H1 (cell line): ENCODE measurements around the gene MRPS34. TPM values are rescaled to one million over a fixed set of nuclear protein-coding genes. Genes with fewer than 3 reads are reported as not detected.

Experiments used
- CTCF ChIA-PET: fragments of 300-600 bp; sonication (Branson Sonifier 250); formaldehyde crosslinking; loops from one replicate; lab custom pipeline; 2021; ENCODE audit not compliant: partially characterized antibody; lab: Charles Lee
- POLR2A ChIA-PET: fragments of 300-600 bp; sonication (Branson Sonifier 250); formaldehyde crosslinking; loops from one replicate; lab custom pipeline; 2021; ENCODE audit warnings: inconsistent platforms; ENCODE audit not compliant: partially characterized antibody; lab: Charles Lee
- DNase-seq, 2 experiments: peaks; one replicate each; pipeline versions ENCODE4 v3.0.0 to v3.0.0-alpha.2; 2010 to 2022; ENCODE audit warnings: low spot score in 2 of 2, low read depth in 1 of 2, mixed read lengths in 1 of 2
- FAIRE-seq: peaks from 2 replicates; lab custom pipeline; 2011; peaks lifted over from hg19 to GRCh38; lab: Jason Lieb, UNC
- H2AFZ ChIP-seq: 2 replicates; pipeline ENCODE4 v1.8.1; 2012; ENCODE audit warnings: low read length, inconsistent platforms
- H2AK5ac ChIP-seq: 2 replicates; pipeline ENCODE4 v1.6.1; 2013; ENCODE audit warnings: low read depth, low read length
- H2BK120ac ChIP-seq: replicated peaks from 2 replicates; pipeline ENCODE3; 2013; ENCODE audit warnings: low read depth, low read length, inconsistent platforms
- H2BK12ac ChIP-seq: 2 replicates; pipeline ENCODE4 v1.6.1; 2013; ENCODE audit warnings: low read depth, low read length
- H2BK15ac ChIP-seq: 2 replicates; pipeline ENCODE4 v1.6.1; 2013; ENCODE audit warnings: low read length
- H2BK20ac ChIP-seq: 2 replicates; pipeline ENCODE4 v1.6.1; 2013; ENCODE audit warnings: low read length
- H2BK5ac ChIP-seq: 2 replicates; pipeline ENCODE4 v1.6.1; 2013; ENCODE audit warnings: low read depth, low read length
- H3K14ac ChIP-seq: 2 replicates; pipeline ENCODE4 v1.6.1; 2013; ENCODE audit warnings: inconsistent platforms; ENCODE audit not compliant: insufficient read length
- H3K18ac ChIP-seq: 2 replicates; pipeline ENCODE4 v1.6.1; 2013; ENCODE audit warnings: low read length; ENCODE audit errors: extremely low read depth
- H3K23ac ChIP-seq: 2 replicates; pipeline ENCODE4 v1.6.1; 2013; ENCODE audit warnings: inconsistent platforms; ENCODE audit not compliant: insufficient read length
- H3K23me2 ChIP-seq: 2 replicates; pipeline ENCODE4 v1.6.1; 2013; ENCODE audit warnings: low read depth, low read length
- H3K27ac ChIP-seq: 2 replicates; pipeline ENCODE4 v1.6.1; 2011; ENCODE audit warnings: low read depth, low read length, inconsistent platforms
- H3K27me3 ChIP-seq, 4 experiments: replicated peaks in 1 of 4; 1 replicate in 1 of 4; 2 replicates in 3 of 4; pipeline versions ENCODE4 v1.6.1 to v1.8.1; 2011 to 2013; ENCODE audit warnings: low read length in 3 of 4, mild to moderate bottlenecking in 3 of 4, inconsistent platforms in 2 of 4, mixed read lengths in 2 of 4, moderate library complexity in 1 of 4; ENCODE audit not compliant: control insufficient read depth in 3 of 4, insufficient read depth in 3 of 4; ENCODE audit errors: extremely low read depth in 1 of 4
- H3K36me3 ChIP-seq, 4 experiments: 2 replicates each; pipeline versions ENCODE4 v1.6.1 to v1.8.1; 2011 to 2013; ENCODE audit warnings: mild to moderate bottlenecking in 4 of 4, low read length in 3 of 4, moderate library complexity in 2 of 4, control low read depth in 1 of 4, inconsistent platforms in 1 of 4; ENCODE audit not compliant: insufficient read depth in 4 of 4, control insufficient read depth in 2 of 4
- H3K4ac ChIP-seq: replicated peaks from 2 replicates; pipeline ENCODE3; 2013; ENCODE audit warnings: low read length, low read depth, mixed read lengths, inconsistent platforms; ENCODE audit not compliant: insufficient read length
- H3K4me1 ChIP-seq, 4 experiments: replicated peaks in 1 of 4; 1 replicate in 1 of 4; 2 replicates in 3 of 4; pipeline versions ENCODE4 v1.6.1 to v1.8.1; 2011 to 2013; ENCODE audit warnings: low read length in 3 of 4, inconsistent platforms in 2 of 4, mixed read lengths in 1 of 4; ENCODE audit not compliant: insufficient read depth in 4 of 4, control insufficient read depth in 3 of 4
- H3K4me2 ChIP-seq, 2 experiments: 2 replicates each; pipeline versions ENCODE4 v1.6.1 to v1.8.1; 2011 to 2013; ENCODE audit warnings: low read depth in 2 of 2, low read length in 2 of 2, control low read depth in 1 of 2, inconsistent platforms in 1 of 2, mild to moderate bottlenecking in 1 of 2; ENCODE audit not compliant: insufficient read depth in 1 of 2
- H3K4me3 ChIP-seq, 4 experiments: fragments of 200-600, 300-600 bp in 1 of 4; sonication (generic), shearing (Covaris generic), sonication (Bioruptor Twin) in 1 of 4; 2 replicates each; pipeline versions ENCODE4 v1.5.1 to v1.8.1; 2011 to 2016; ENCODE audit warnings: low read length in 4 of 4, low read depth in 3 of 4, control low read depth in 2 of 4, inconsistent platforms in 2 of 4, mild to moderate bottlenecking in 2 of 4, mixed read lengths in 1 of 4, moderate library complexity in 1 of 4; ENCODE audit not compliant: insufficient read depth in 2 of 4; ENCODE audit errors: extremely low read depth in 1 of 4
- H3K56ac ChIP-seq: replicated peaks from 2 replicates; pipeline ENCODE3; 2013; ENCODE audit warnings: low read depth, mild to moderate bottlenecking, mixed read lengths, low read length, inconsistent platforms; ENCODE audit not compliant: insufficient read length
- H3K79me1 ChIP-seq: 2 replicates; pipeline ENCODE4 v1.6.1; 2013; ENCODE audit warnings: low read depth, low read length, control low read depth
- H3K79me2 ChIP-seq, 2 experiments: 2 replicates each; pipeline versions ENCODE4 v1.6.1 to v1.8.1; 2012 to 2013; ENCODE audit warnings: low read length in 2 of 2, mild to moderate bottlenecking in 2 of 2, inconsistent platforms in 1 of 2; ENCODE audit not compliant: insufficient read depth in 2 of 2, control insufficient read depth in 1 of 2
- H3K9ac ChIP-seq, 4 experiments: replicated peaks in 1 of 4; 1 replicate in 1 of 4; 2 replicates in 3 of 4; pipeline versions ENCODE4 v1.6.1 to v1.8.1; 2011 to 2013; ENCODE audit warnings: low read depth in 3 of 4, low read length in 3 of 4, control low read depth in 2 of 4, mild to moderate bottlenecking in 2 of 4, moderate library complexity in 2 of 4, inconsistent platforms in 1 of 4; ENCODE audit errors: extremely low read depth in 1 of 4
- H3K9me3 ChIP-seq, 2 experiments: 2 replicates each; pipeline versions ENCODE4 v1.6.1 to v1.8.1; 2012 to 2013; ENCODE audit warnings: mild to moderate bottlenecking in 2 of 2, moderate library complexity in 2 of 2, control low read depth in 1 of 2, inconsistent platforms in 1 of 2, low read depth in 1 of 2, low read length in 1 of 2, mixed read lengths in 1 of 2; ENCODE audit not compliant: insufficient read depth in 2 of 2
- H4K20me1 ChIP-seq, 2 experiments: replicated peaks in 1 of 2; 2 replicates each; pipeline versions ENCODE3 to v1.8.1; 2011 to 2013; ENCODE audit warnings: inconsistent platforms in 2 of 2, low read length in 2 of 2, mild to moderate bottlenecking in 1 of 2; ENCODE audit not compliant: insufficient read depth in 2 of 2, control insufficient read depth in 1 of 2
- H4K5ac ChIP-seq: 2 replicates; pipeline ENCODE4 v1.6.1; 2013; ENCODE audit warnings: low read length, low read depth, mixed read lengths, inconsistent platforms; ENCODE audit not compliant: insufficient read length
- H4K8ac ChIP-seq: 2 replicates; pipeline ENCODE4 v1.8.0; 2013; ENCODE audit warnings: mild to moderate bottlenecking, moderate library complexity, low read length, inconsistent platforms; ENCODE audit not compliant: insufficient read depth; ENCODE audit errors: extremely low read depth
- H4K91ac ChIP-seq: replicated peaks from 2 replicates; pipeline ENCODE3; 2013; ENCODE audit warnings: low read length, mixed read lengths, inconsistent platforms; ENCODE audit not compliant: insufficient read length
- BACH1 ChIP-seq: IDR thresholded peaks from 2 replicates; pipeline ENCODE4 v1.6.1; 2012; ENCODE audit warnings: low read length, improper control_type of control experiment
- BCL11A ChIP-seq, 2 experiments: IDR thresholded peaks; one replicate each; pipeline ENCODE4 v1.6.1; 2011; ENCODE audit warnings: low read depth in 2 of 2, low read length in 2 of 2, mild to moderate bottlenecking in 2 of 2
- CEBPB ChIP-seq: IDR thresholded peaks from 2 replicates; pipeline ENCODE4 v1.6.1; 2012; ENCODE audit warnings: low read depth, low read length
- CHD1 ChIP-seq: IDR thresholded peaks from 2 replicates; pipeline ENCODE4 v1.6.1; 2012; ENCODE audit warnings: low read depth, low read length, improper control_type of control experiment
- EZH2 ChIP-seq: fragments of 200-600 bp; sonication (generic); IDR thresholded peaks from 2 replicates; pipeline ENCODE4 v1.7.1; 2012; ENCODE audit warnings: low read depth, mild to moderate bottlenecking, moderate library complexity, low read length, inconsistent platforms; ENCODE audit not compliant: severe bottlenecking
- GTF2F1 ChIP-seq: IDR thresholded peaks from 2 replicates; pipeline ENCODE4 v1.6.1; 2012; ENCODE audit warnings: low read depth, low read length, improper control_type of control experiment, borderline replicate concordance
- HDAC6 ChIP-seq: IDR thresholded peaks from one replicate; pipeline ENCODE4 v1.7.1; 2012; ENCODE audit warnings: low read depth, mild to moderate bottlenecking, inconsistent platforms, low read length, moderate library complexity
- SP4 ChIP-seq: IDR thresholded peaks from 2 replicates; pipeline ENCODE4 v1.6.1; 2012; ENCODE audit warnings: low read length, inconsistent platforms
- TAF1 ChIP-seq: IDR thresholded peaks from 2 replicates; pipeline ENCODE4 v1.6.1; 2011; ENCODE audit warnings: mild to moderate bottlenecking, low read depth, low read length
- TEAD4 ChIP-seq: IDR thresholded peaks from 2 replicates; pipeline ENCODE4 v1.6.1; 2012; ENCODE audit warnings: low read depth, low read length, inconsistent platforms, mixed read lengths
- WGBS, 2 experiments: shearing (Covaris generic) in 1 of 2; methylation state at CpG; one replicate each; pipeline versions ENCODE4 v1.1.6 to v1.1.7; 2013 to 2015; ENCODE audit warnings: low lambda C conversion rate in 2 of 2, mixed read lengths in 2 of 2, inconsistent platforms in 1 of 2, low coverage in 1 of 2, missing lambda C conversion rate in 1 of 2; ENCODE audit not compliant: insufficient replicate concordance in 2 of 2, insufficient coverage in 1 of 2, insufficient read length in 1 of 2; ENCODE audit errors: extremely low coverage in 1 of 2, missing lambda C conversion rate in 1 of 2; 5-methylcytosine and 5-hydroxymethylcytosine counted together
- polyA plus RNA-seq, 7 experiments: library from polyadenylated mRNA; depleted of rRNA in 3 of 7; stranded (reverse) in 5 of 7; unstranded in 2 of 7; fragments of >200 nt in 5 of 7; fragments of 200-250 nt in 2 of 7; gene quantifications; 1 replicate in 5 of 7; 2 replicates in 1 of 7; 4 replicates in 1 of 7; pipeline versions ENCODE4 v1.2.1 to v1.2.3, GENCODE V29; 2011 to 2013; ENCODE audit warnings: missing spikeins in 2 of 7, mixed read lengths in 2 of 7
- total RNA-seq: library from RNA; stranded (reverse); fragmentation: NEBNext Ultra II Directional; extraction: Animal tissue kit (Norgen Biotek cat#: 25700); gene quantifications from 2 replicates; pipeline ENCODE4 v1.2.1, GENCODE V29; 2021
- TF ChIP-seq, protein P1 (sequence below): IDR thresholded peaks from 2 replicates; pipeline ENCODE4 v1.6.1; 2012; ENCODE audit warnings: inconsistent platforms

MRPS34 gene
- total and polyA plus RNA-seq, 2 of the 8 experiments (the other 6 are each of a cell fraction or from before 2014, with no cell fraction given) = 168 to 252 TPM

DNA sequence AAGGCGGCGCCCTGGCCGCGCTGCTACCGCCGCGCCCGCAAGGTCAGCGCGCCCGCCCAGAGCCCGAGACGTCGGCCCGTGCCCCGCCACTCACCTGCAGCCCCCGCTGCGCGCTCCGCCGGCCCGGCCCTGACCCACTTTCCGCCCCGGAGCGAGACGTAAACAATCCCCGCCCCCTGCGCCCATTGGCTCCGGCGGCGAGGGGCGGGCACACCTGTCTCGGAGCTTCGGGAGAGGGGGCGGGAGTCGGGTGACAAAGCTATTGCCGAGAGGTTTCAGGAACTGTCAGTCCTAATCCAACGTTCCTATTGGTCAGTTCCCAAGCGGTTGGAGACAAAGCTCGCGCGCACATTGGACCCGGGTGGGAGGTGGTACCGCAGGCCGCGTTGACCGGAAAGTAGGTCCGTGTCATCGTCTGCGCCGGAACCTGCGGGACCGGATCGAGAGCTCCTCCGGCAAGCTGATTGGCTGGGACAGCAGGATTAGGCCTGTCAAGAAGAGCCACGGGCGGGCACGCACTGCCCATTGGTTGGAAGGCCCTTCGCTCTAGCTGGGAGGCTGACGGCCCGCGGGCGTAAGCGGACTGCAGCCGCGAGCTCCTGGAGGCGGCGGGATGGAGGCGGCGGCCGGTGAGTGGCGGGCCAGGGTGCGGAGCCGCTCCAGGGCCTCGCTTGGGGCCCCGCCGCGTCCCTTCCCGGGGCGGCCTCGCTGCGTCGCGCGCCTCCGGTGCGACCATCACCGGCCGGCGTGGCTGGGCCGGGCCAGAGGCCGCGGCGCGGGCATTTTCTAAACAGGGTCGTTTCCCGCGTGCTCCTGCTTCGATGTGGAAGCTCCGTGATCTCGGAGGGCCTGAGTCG is 9.7 kb upstream of the MRPS34 start, which contains the start of the genes NUBP2 and SPSB3:
TSS of gene NUBP2 (plus strand) at position 553 of the 857 bp plus-strand sequence. CDS start at position 614, 61 bp downstream.
TSS of gene SPSB3 (minus strand) at position 164 of the 857 bp plus-strand sequence. CDS start 1,088 bp downstream, outside the sequence.
- WGBS, 2 experiments = 2% methylated on average over 59 of the region's 102 CpGs; no CpG with 5 or more reads in 1 of the 2 experiments
- ChIA-PET CTCF (interaction anchor here (0.6 to 2.4 kb wide), 10 partner anchors 8 to 198 kb away, joined by 3 to 14 read pairs (median 4); partner anchors contain the start of genes IGFALS and NME3), POLR2A (interaction anchor here (0.6 to 12.0 kb wide), 18 partner anchors 10 to 466 kb away, joined by 3 to 246 read pairs (median 4); partner anchors contain the start of genes EME2, FAHD1, HAGH and IGFALS)
- H3K9me3 ChIP-seq = no peaks in the 10 kb centered on the region
- H4K5ac ChIP-seq = peak within 1 kb of the TSS; percentile 5
- no peak within 1 kb of the TSS for H3K4ac ChIP-seq
- H3K4me3 ChIP-seq = peak within 1 kb of the TSS; percentile 88 to 98 (median 92)
- H3K23ac ChIP-seq = no peak within 1 kb of the TSS
- H3K56ac ChIP-seq = no peak within 1 kb of the TSS
- H2BK120ac ChIP-seq = no peak within 1 kb of the TSS
- peaks cover 19% of the 10 kb centered on the region for H3K79me1 ChIP-seq
- no peak within 1 kb of the TSS for H2BK15ac ChIP-seq
- H3K18ac ChIP-seq = no peak within 1 kb of the TSS; the same call in 1 of the 2 replicates
- H2AFZ ChIP-seq = no peak within 1 kb of the TSS
- no peak within 1 kb of the TSS for H3K14ac ChIP-seq
- no peaks in the 10 kb centered on the region for H3K27me3 ChIP-seq
- peaks cover 0 to 35% of the 10 kb centered on the region in 2 experiments; a peak in 3 of 4 replicates for H3K79me2 ChIP-seq
- no peak within 1 kb of the TSS for H2AK5ac ChIP-seq
- H4K20me1 ChIP-seq = peaks cover 20 to 38% of the 10 kb centered on the region in 2 experiments
- no peak within 1 kb of the TSS; the same call in 1 of the 2 replicates for H2BK5ac ChIP-seq
- H4K91ac ChIP-seq = no peak within 1 kb of the TSS
- H3K9ac ChIP-seq = peak within 1 kb of the TSS; percentile 62 to 90 (median 77)
- no peak within 1 kb of the TSS for H2BK20ac ChIP-seq
- H2BK12ac ChIP-seq = no peak within 1 kb of the TSS
- peaks cover 0 to 14% (median under 1%) of the 10 kb centered on the region in 4 experiments; a peak in 4 of 8 replicates for H3K36me3 ChIP-seq
- peak within 1 kb of the TSS; percentile 81 to 92 for H3K4me2 ChIP-seq
- H3K23me2 ChIP-seq = peaks cover 3% of the 10 kb centered on the region; the same call in 1 of the 2 replicates
- DNase-seq (peak; percentile 94 to 100), FAIRE-seq (peak; percentile 96)
- H4K8ac ChIP-seq = peak within 1 kb of the TSS; percentile 92; the same call in 1 of the 2 replicates
- peak within 1 kb of the TSS; percentile 39; the same call in 1 of the 2 replicates for H3K27ac ChIP-seq
- H3K4me1 ChIP-seq = peaks cover 0 to 7% (median 4%) of the 10 kb centered on the region in 4 experiments; a peak in 5 of 7 replicates
- TF ChIP-seq EZH2 = no peak
- no peak for TF ChIP-seq CHD1
- TF ChIP-seq SP4 = peak; percentile 76
- peak; percentile 88 for TF ChIP-seq BACH1
- TF ChIP-seq TAF1 = peak; percentile 23; the same call in 1 of the 2 replicates
- TF ChIP-seq BCL11A (IDR thresholded peaks at IDR 0.05; ENCODE audit: low read depth in 2 of 2, low read length in 2 of 2) = no peak
- TF ChIP-seq GTF2F1 = peak; percentile 18; the same call in 1 of the 2 replicates
- TF ChIP-seq, protein P1, sequence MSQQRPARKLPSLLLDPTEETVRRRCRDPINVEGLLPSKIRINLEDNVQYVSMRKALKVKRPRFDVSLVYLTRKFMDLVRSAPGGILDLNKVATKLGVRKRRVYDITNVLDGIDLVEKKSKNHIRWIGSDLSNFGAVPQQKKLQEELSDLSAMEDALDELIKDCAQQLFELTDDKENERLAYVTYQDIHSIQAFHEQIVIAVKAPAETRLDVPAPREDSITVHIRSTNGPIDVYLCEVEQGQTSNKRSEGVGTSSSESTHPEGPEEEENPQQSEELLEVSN = no peak
- no peak for TF ChIP-seq HDAC6
- TF ChIP-seq TEAD4 = no peak
- no peak for TF ChIP-seq CEBPB
